GM18868 (cell line): ENCODE measurements around the gene CREB5.

ENCODE experiments used
- ATAC-seq: cut with Tn5 transposase; IDR thresholded peaks from one replicate; pipeline ENCODE4 v1.9.1; 2021; ENCODE audit warnings: mild to moderate bottlenecking, moderate library complexity; ENCODE audit not compliant: unreplicated experiment

CREB5 gene

GRCh38 chr7:28474282-28474638 is 61.9 kb downstream of the CREB5 start:
- no peak for ATAC-seq

GRCh38 chr7:28474640-28475039 is 62.3 kb downstream of the CREB5 start:
- ATAC-seq: no peak

- ATAC-seq: no peak
Observed at GRCh38 chr7:28477041-28477442, 64.7 kb downstream of the CREB5 start.

GRCh38 chr7:28478656-28479055 is 66.3 kb downstream of the CREB5 start:
- ATAC-seq: no peak

GRCh38 chr7:28479507-28479947 is 67.2 kb downstream of the CREB5 start:
- peak; percentile 77 for ATAC-seq

GRCh38 chr7:28480595-28480994 is 68.3 kb downstream of the CREB5 start:
- no peak for ATAC-seq

- peak; percentile 66 for ATAC-seq
Observed at GRCh38 chr7:28481091-28481926, 69.0 kb downstream of the CREB5 start.

GRCh38 chr7:28483112-28483511 is 70.8 kb downstream of the CREB5 start:
- ATAC-seq: no peak

GRCh38 chr7:28483908-28484605 is 71.7 kb downstream of the CREB5 start:
- no peak for ATAC-seq

GRCh38 chr7:28484606-28484935 is 72.3 kb downstream of the CREB5 start:
- ATAC-seq: no peak

- no peak for ATAC-seq
Observed at GRCh38 chr7:28487487-28487886, 75.2 kb downstream of the CREB5 start.

- ATAC-seq: no peak
Observed at GRCh38 chr7:28488061-28488791, 75.9 kb downstream of the CREB5 start.

- no peak for ATAC-seq
Observed at GRCh38 chr7:28490831-28491230, 78.5 kb downstream of the CREB5 start.

GRCh38 chr7:28493477-28493876 is 81.2 kb downstream of the CREB5 start:
- no peak for ATAC-seq

- ATAC-seq: no peak
Observed at GRCh38 chr7:28497009-28497408, 84.7 kb downstream of the CREB5 start.

- ATAC-seq: no peak
Observed at GRCh38 chr7:28498636-28499035, 86.3 kb downstream of the CREB5 start.

- ATAC-seq: no peak
Observed at GRCh38 chr7:28500138-28500537, 87.8 kb downstream of the CREB5 start.

GRCh38 chr7:28502408-28502807 is 90.1 kb downstream of the CREB5 start:
- ATAC-seq: no peak

- no peak for ATAC-seq
Observed at GRCh38 chr7:28503396-28503795, 91.1 kb downstream of the CREB5 start.

- no peak for ATAC-seq
Observed at GRCh38 chr7:28505014-28505413, 92.7 kb downstream of the CREB5 start.

GRCh38 chr7:28505867-28506266 is 93.5 kb downstream of the CREB5 start:
- no peak for ATAC-seq
